Activated CD4-positive, CD25-positive, alpha-beta regulatory T cell treated with anti-CD3 and anti-CD28 coated beads, Interleukin-2, amount 50 U/mL, for 16 hours (primary cell): ENCODE measurements around the gene WNT7A.

Experiments used
- DNase-seq: peaks from one replicate; pipeline ENCODE4 v3.0.0-alpha.2; 2020; ENCODE audit warnings: low read depth, low spot score

WNT7A gene

DNA sequence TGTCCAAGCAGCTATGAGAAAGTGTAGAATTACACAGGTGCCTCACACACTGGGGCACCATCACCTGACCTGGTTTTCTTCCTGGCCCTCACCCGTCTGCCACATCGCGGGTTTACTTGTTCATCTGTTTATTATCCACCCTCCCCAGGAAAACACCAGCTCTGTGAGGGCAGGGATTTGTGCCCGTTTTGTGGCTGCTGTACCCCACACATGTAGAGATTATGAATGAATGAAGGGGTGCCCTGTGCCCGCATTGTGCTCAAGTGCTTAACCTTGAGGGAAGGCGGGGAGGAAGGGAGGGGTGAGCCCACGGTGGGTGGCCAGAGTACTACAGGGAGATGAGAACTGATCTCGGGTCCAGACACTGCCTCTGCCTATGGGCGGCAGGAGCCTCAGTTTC lies 108.4 kb downstream of the WNT7A start:
- no peak for DNase-seq

- no peak for DNase-seq
These were observed 109.4 kb downstream of the WNT7A start for GRCh38 chr3:13770170-13771169.

- no peak for DNase-seq
These were observed 110.4 kb downstream of the WNT7A start for GRCh38 chr3:13769422-13769821.

GRCh38 chr3:13768453-13768852 lies 111.4 kb downstream of the WNT7A start:
- DNase-seq, result no peak

DNA sequence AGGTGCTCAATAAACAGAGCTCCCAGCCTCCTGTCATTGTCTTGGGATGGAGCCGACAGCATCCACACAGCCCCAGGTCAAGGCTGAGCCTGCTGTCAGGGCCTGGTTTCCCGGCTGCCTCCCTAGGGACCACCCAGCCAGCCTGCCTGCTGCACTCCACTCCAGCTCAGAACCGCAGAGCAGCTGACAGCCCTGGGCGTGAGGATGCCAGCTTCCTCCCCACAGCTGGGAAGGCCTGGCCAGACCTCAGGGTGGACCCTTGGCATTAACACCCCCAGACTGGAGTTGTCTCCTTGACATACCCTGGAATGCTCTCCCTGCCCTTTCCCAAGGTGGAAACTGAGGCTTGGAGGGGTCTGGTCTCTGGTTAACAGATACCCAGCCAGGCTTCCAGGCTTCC lies 112.0 kb downstream of the WNT7A start:
- DNase-seq, result no peak

- DNase-seq, result no peak
These were observed 112.8 kb downstream of the WNT7A start for GRCh38 chr3:13767030-13767429.
